Nephron (organoid): ENCODE measurements around the gene SLC15A5.

Source experiments
- H3K27ac Mint-ChIP-seq, 3 experiments: 2 replicates each; pipeline ENCODE4 v1.8.0; 2020; ENCODE audit warnings: mixed read lengths in 3 of 3, mild to moderate bottlenecking in 2 of 3, moderate library complexity in 1 of 3
- H3K27me3 Mint-ChIP-seq: 2 replicates; pipeline ENCODE4 v1.8.0; 2021; ENCODE audit warnings: low read depth, mild to moderate bottlenecking, moderate library complexity, mixed read lengths
- H3K36me3 Mint-ChIP-seq: 2 replicates; pipeline ENCODE4 v1.8.0; 2020; ENCODE audit warnings: low read depth, mixed read lengths
- H3K4me1 Mint-ChIP-seq: 2 replicates; pipeline ENCODE4 v1.8.0; 2020; ENCODE audit warnings: mixed read lengths
- H3K4me3 Mint-ChIP-seq, 3 experiments: 2 replicates each; pipeline ENCODE4 v1.8.0; 2020; ENCODE audit warnings: mild to moderate bottlenecking in 3 of 3, mixed read lengths in 3 of 3, moderate library complexity in 2 of 3
- H3K9me3 Mint-ChIP-seq: 2 replicates; pipeline ENCODE4 v1.8.0; 2020; ENCODE audit warnings: mixed read lengths
- TF ChIP-seq, protein P1 (sequence below), 3 experiments: fragments of 200-600 bp; sonication (generic); IDR thresholded peaks; one replicate each; pipeline ENCODE4 v1.5.0; 2021; ENCODE audit warnings: antibody characterized with exemption in 3 of 3; ENCODE audit not compliant: unreplicated experiment in 3 of 3

SLC15A5 gene, protein sequence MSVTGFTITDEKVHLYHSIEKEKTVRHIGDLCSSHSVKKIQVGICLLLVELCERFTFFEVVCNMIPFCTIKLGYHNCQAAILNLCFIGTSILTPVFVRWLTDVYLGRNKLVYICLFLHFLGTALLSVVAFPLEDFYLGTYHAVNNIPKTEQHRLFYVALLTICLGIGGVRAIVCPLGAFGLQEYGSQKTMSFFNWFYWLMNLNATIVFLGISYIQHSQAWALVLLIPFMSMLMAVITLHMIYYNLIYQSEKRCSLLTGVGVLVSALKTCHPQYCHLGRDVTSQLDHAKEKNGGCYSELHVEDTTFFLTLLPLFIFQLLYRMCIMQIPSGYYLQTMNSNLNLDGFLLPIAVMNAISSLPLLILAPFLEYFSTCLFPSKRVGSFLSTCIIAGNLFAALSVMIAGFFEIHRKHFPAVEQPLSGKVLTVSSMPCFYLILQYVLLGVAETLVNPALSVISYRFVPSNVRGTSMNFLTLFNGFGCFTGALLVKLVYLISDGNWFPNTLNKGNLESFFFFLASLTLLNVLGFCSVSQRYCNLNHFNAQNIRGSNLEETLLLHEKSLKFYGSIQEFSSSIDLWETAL

DNA sequence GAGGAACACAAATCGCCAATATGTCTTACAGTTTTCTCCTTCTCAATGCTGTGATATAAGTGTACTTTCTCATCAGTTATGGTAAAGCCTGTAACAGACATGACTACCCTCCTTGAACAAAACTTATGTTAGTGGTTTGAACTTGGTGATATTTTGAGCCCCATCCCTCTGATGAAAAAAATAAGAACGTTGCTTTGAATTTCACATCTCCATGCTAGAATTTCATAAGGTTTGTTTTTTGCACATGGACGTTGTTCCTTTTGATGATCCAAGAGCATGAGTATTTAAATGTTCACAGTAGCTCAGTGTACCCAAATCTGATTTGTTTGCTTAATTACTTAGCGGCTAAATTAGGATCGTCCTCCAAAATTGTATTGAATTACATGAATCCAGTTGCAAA is at the start of gene SLC15A5:
TSS of gene SLC15A5 (minus strand) at position 101 of the 400 bp plus-strand sequence. CDS start at position 101, 0 bp downstream.
- no peaks in the 10 kb centered on the region for H3K36me3 Mint-ChIP-seq
- no peak within 1 kb of the TSS for H3K4me3 Mint-ChIP-seq
- peaks cover 2% of the 10 kb centered on the region for H3K9me3 Mint-ChIP-seq
- H3K4me1 Mint-ChIP-seq: no peaks in the 10 kb centered on the region
- H3K27me3 Mint-ChIP-seq: no peaks in the 10 kb centered on the region
- H3K27ac Mint-ChIP-seq: no peak within 1 kb of the TSS
- TF ChIP-seq, protein P1, sequence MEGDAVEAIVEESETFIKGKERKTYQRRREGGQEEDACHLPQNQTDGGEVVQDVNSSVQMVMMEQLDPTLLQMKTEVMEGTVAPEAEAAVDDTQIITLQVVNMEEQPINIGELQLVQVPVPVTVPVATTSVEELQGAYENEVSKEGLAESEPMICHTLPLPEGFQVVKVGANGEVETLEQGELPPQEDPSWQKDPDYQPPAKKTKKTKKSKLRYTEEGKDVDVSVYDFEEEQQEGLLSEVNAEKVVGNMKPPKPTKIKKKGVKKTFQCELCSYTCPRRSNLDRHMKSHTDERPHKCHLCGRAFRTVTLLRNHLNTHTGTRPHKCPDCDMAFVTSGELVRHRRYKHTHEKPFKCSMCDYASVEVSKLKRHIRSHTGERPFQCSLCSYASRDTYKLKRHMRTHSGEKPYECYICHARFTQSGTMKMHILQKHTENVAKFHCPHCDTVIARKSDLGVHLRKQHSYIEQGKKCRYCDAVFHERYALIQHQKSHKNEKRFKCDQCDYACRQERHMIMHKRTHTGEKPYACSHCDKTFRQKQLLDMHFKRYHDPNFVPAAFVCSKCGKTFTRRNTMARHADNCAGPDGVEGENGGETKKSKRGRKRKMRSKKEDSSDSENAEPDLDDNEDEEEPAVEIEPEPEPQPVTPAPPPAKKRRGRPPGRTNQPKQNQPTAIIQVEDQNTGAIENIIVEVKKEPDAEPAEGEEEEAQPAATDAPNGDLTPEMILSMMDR (IDR thresholded peaks at IDR 0.05; ENCODE audit: unreplicated experiment in 3 of 3): no peak

DNA sequence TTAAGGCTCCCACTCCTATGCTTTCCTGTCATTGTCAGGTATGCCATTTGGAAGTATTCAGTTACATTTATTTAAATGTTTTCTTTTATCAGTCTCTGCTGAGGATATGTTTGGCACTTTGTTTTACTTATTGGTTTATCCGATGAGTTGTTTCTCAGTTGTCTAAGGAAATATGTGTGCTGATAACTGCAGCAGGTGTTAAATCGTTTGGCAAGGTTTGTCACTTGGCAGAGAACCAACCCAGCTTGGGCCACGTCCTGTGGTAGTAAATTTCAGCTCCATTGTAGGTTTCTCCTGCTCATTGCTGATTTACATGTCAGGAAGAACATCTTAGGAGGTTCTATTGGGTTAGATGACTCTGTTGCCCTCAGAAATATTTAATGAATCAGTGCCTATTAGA is 47.9 kb upstream of the SLC15A5 start:
- no peaks in the 10 kb centered on the region for H3K4me1 Mint-ChIP-seq
- H3K9me3 Mint-ChIP-seq: peaks cover 10% of the 10 kb centered on the region
- no peaks in the 10 kb centered on the region for H3K36me3 Mint-ChIP-seq
- H3K27me3 Mint-ChIP-seq: peaks cover 3% of the 10 kb centered on the region
- no peak overlapping the region for H3K4me3 Mint-ChIP-seq
- TF ChIP-seq, protein P1 (IDR thresholded peaks at IDR 0.05; ENCODE audit: unreplicated experiment in 3 of 3): no peak
- no peak overlapping the region for H3K27ac Mint-ChIP-seq

DNA sequence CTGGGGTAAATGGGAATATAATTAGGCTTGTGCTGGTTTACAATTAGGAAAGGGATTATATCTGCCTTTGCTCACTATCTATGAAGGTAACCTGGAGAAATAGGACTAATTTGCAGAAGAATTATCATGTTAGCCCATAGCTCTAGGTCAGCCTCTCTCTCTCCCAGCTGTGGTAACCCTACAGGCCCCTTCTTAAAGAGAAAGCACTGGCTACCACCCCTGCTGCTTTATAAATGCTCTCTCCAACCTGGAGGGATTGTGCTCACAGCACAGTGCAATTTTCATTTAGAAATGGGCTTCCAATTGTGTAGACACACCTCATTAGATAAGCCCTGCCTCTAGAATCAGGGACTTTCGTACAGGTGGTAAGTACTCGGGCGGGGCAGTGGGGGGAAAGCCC is 47.3 kb upstream of the SLC15A5 start:
- Mint-ChIP-seq H3K36me3 (no peaks in the 10 kb centered on the region), H3K9me3 (peaks cover 10% of the 10 kb centered on the region), H3K27me3 (peaks cover 3% of the 10 kb centered on the region), H3K4me3 (no peak overlapping the region), H3K4me1 (no peaks in the 10 kb centered on the region), H3K27ac (no peak overlapping the region)
- TF ChIP-seq, protein P1 (IDR thresholded peaks at IDR 0.05; ENCODE audit: unreplicated experiment in 3 of 3): no peak

DNA sequence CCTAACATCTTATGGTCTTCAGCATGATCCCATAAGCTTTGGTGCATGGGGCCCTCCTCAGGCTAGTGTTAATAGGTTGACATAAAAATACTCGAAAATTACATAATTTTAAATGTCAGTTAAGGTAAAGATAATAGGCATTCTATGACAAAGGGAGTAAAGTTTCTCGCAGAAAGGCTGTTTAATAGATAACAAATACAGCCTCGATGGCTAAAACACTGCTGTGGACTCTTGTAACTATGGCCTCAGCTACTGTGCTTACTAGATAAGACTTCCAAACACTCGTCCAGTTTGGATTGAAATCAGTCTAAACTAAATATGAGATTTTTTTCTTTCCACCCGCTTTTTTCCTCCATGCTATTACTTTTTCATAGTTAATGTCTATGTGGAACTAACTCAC is 46.8 kb upstream of the SLC15A5 start:
- H3K27me3 Mint-ChIP-seq: peaks cover 3% of the 10 kb centered on the region
- no peak overlapping the region for H3K4me3 Mint-ChIP-seq
- no peak overlapping the region for H3K27ac Mint-ChIP-seq
- TF ChIP-seq, protein P1 (IDR thresholded peaks at IDR 0.05; ENCODE audit: unreplicated experiment in 3 of 3): no peak
- H3K9me3 Mint-ChIP-seq: peaks cover 10% of the 10 kb centered on the region
- H3K36me3 Mint-ChIP-seq: no peaks in the 10 kb centered on the region
- no peaks in the 10 kb centered on the region for H3K4me1 Mint-ChIP-seq

DNA sequence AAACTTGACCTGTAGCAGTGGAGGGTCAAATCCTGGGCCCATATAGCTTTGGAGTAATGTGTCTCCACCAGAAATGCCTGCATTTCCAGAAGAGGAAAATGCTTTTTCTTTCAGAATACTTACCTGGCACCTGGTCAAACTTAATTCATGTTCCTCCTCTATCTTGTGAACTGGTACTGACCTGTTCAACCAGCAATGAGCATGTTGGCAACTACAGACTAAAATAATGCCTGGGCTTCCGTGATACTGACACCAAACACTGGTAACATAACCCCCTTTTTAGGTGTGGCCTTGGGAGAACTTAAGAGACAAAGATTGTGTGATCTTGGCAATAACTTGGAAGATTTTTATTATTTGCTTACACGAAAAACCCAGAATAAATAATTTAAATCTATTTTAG is 46.2 kb upstream of the SLC15A5 start:
- no peak overlapping the region for H3K4me3 Mint-ChIP-seq
- H3K36me3 Mint-ChIP-seq: no peaks in the 10 kb centered on the region
- no peak overlapping the region for H3K27ac Mint-ChIP-seq
- H3K27me3 Mint-ChIP-seq: peaks cover 3% of the 10 kb centered on the region
- peaks cover 10% of the 10 kb centered on the region for H3K9me3 Mint-ChIP-seq
- no peaks in the 10 kb centered on the region for H3K4me1 Mint-ChIP-seq
- TF ChIP-seq, protein P1 (IDR thresholded peaks at IDR 0.05; ENCODE audit: unreplicated experiment in 3 of 3): no peak
